Jurkat, Clone E6-1 (cell line): ENCODE data around the gene PCF11.
A peak's percentile ranks its signal among the peaks of the same experiment; 100 is the strongest.
"Not testable (repeated sequence)": the region's sequence is repeated elsewhere in the genome, so short reads cannot be mapped to it uniquely, and the experiment has no call there.

Experiments
- DNase-seq: peaks from one replicate; pipeline ENCODE4 v3.0.0-alpha.2; 2011; ENCODE audit warnings: low read depth, low spot score
- H3K4me3 ChIP-seq: 2 replicates; pipeline ENCODE4 v1.5.1; 2011; ENCODE audit warnings: mild to moderate bottlenecking, low read length, control low read depth, moderate library complexity

Gene PCF11

GRCh38 chr11:83175815-83176214 lies 18.9 kb downstream of the PCF11 start:
- H3K4me3 ChIP-seq = no peak overlapping the region
- DNase-seq = no peak

GRCh38 chr11:83181815-83182214 lies 24.9 kb downstream of the PCF11 start:
- H3K4me3 ChIP-seq = no peak overlapping the region
- DNase-seq = no peak

- no peak overlapping the region for H3K4me3 ChIP-seq
Measured at GRCh38 chr11:83185767-83186166, 28.8 kb downstream of the PCF11 start.

GRCh38 chr11:83187465-83187864 lies 30.5 kb downstream of the PCF11 start:
- no peak for DNase-seq

More at GRCh38 chr11:83185767-83186166, 28.8 kb downstream of the PCF11 start:
- no peak for DNase-seq

GRCh38 chr11:83191491-83191890 lies 34.6 kb downstream of the PCF11 start:
- no peak overlapping the region for H3K4me3 ChIP-seq
- no peak for DNase-seq

More at GRCh38 chr11:83187465-83187864, 30.5 kb downstream of the PCF11 start:
- no peak overlapping the region for H3K4me3 ChIP-seq

GRCh38 chr11:83191986-83192385 lies 35.1 kb downstream of the PCF11 start:
- no peak for DNase-seq
- H3K4me3 ChIP-seq = peak overlapping the region; percentile 95

GRCh38 chr11:83192606-83193245 lies 35.8 kb downstream of the PCF11 start:
- peak overlapping the region; percentile 95 for H3K4me3 ChIP-seq
- DNase-seq = no peak

- DNase-seq = peak; percentile 81
- peak within 1 kb of the TSS; percentile 95 for H3K4me3 ChIP-seq
Measured at GRCh38 chr11:83193315-83194280, 36.7 kb downstream of the PCF11 start, which contains the start of gene ANKRD42. Gene ANKRD42 (plus strand): TSS chr11:83193712. CDS start chr11:83194671, 959 bp downstream.

- H3K4me3 ChIP-seq = peak overlapping the region; percentile 95
- peak; percentile 9 for DNase-seq
Measured at GRCh38 chr11:83194281-83195142, 37.6 kb downstream of the PCF11 start.

- DNase-seq = no peak
- no peak overlapping the region for H3K4me3 ChIP-seq
Measured at GRCh38 chr11:83195143-83195466, 38.2 kb downstream of the PCF11 start.

GRCh38 chr11:83195649-83196048 lies 38.7 kb downstream of the PCF11 start:
- DNase-seq = no peak
- H3K4me3 ChIP-seq = no peak overlapping the region

- no peak overlapping the region for H3K4me3 ChIP-seq
- no peak for DNase-seq
Measured at GRCh38 chr11:83200035-83200434, 43.1 kb downstream of the PCF11 start.

GRCh38 chr11:83205608-83206185 lies 48.8 kb downstream of the PCF11 start:
- no peak for DNase-seq
- H3K4me3 ChIP-seq = no peak overlapping the region

GRCh38 chr11:83206221-83206620 lies 49.3 kb downstream of the PCF11 start:
- DNase-seq = no peak
- H3K4me3 ChIP-seq = no peak overlapping the region

- DNase-seq, H3K4me3 ChIP-seq: not testable (repeated sequence)
Measured at GRCh38 chr11:83206771-83207382, 49.9 kb downstream of the PCF11 start.

GRCh38 chr11:83219095-83219494 lies 62.2 kb downstream of the PCF11 start:
- DNase-seq = no peak
- H3K4me3 ChIP-seq = no peak overlapping the region

GRCh38 chr11:83220260-83220659 lies 63.3 kb downstream of the PCF11 start:
- no peak for DNase-seq

GRCh38 chr11:83221694-83222093 lies 64.8 kb downstream of the PCF11 start:
- no peak for DNase-seq

More at GRCh38 chr11:83220260-83220659, 63.3 kb downstream of the PCF11 start:
- no peak overlapping the region for H3K4me3 ChIP-seq

GRCh38 chr11:83222499-83222898 lies 65.6 kb downstream of the PCF11 start:
- DNase-seq = no peak
- no peak overlapping the region for H3K4me3 ChIP-seq

More at GRCh38 chr11:83221694-83222093, 64.8 kb downstream of the PCF11 start:
- no peak overlapping the region for H3K4me3 ChIP-seq
